GM19351 (cell line): ENCODE measurements around the gene FAM114A2.
A peak's percentile ranks its signal among the peaks of the same experiment; 100 is the strongest.

Experiments used
- ATAC-seq: cut with Tn5 transposase; IDR thresholded peaks from one replicate; pipeline ENCODE4 v1.9.1; 2021; ENCODE audit warnings: mild to moderate bottlenecking, moderate library complexity; ENCODE audit not compliant: unreplicated experiment

FAM114A2 gene

GRCh38 chr5:153988510-153988909, 50.2 kb downstream of the FAM114A2 start:
- no peak for ATAC-seq

- no peak for ATAC-seq
Observed at GRCh38 chr5:153987301-153987700, 51.4 kb downstream of the FAM114A2 start.

GRCh38 chr5:153985498-153985897, 53.2 kb downstream of the FAM114A2 start:
- no peak for ATAC-seq

GRCh38 chr5:153983885-153984284, 54.8 kb downstream of the FAM114A2 start:
- ATAC-seq, result no peak

- no peak for ATAC-seq
Observed at GRCh38 chr5:153981905-153982605, 56.7 kb downstream of the FAM114A2 start.

- no peak for ATAC-seq
Observed at GRCh38 chr5:153979028-153979783, 59.5 kb downstream of the FAM114A2 start.

- peak; percentile 3 for ATAC-seq
Observed at GRCh38 chr5:153974813-153975163, 63.9 kb downstream of the FAM114A2 start.

GRCh38 chr5:153974131-153974812, 64.4 kb downstream of the FAM114A2 start:
- peak; percentile 66 for ATAC-seq

GRCh38 chr5:153972240-153972639, 66.5 kb downstream of the FAM114A2 start:
- ATAC-seq, result no peak

GRCh38 chr5:153970496-153970895, 68.2 kb downstream of the FAM114A2 start:
- no peak for ATAC-seq

GRCh38 chr5:153969563-153969895, 69.2 kb downstream of the FAM114A2 start:
- ATAC-seq, result no peak

- ATAC-seq, result no peak
Observed at GRCh38 chr5:153968761-153969562, 69.7 kb downstream of the FAM114A2 start.

GRCh38 chr5:153964880-153965645, 73.6 kb downstream of the FAM114A2 start:
- ATAC-seq, result peak; percentile 76

GRCh38 chr5:153964191-153964879, 74.4 kb downstream of the FAM114A2 start:
- ATAC-seq, result peak; percentile 2

GRCh38 chr5:153960269-153961215, 78.2 kb downstream of the FAM114A2 start:
- no peak for ATAC-seq

GRCh38 chr5:153959134-153959957, 79.4 kb downstream of the FAM114A2 start:
- no peak for ATAC-seq

- no peak for ATAC-seq
Observed at GRCh38 chr5:153957205-153957604, 81.5 kb downstream of the FAM114A2 start.

GRCh38 chr5:153953411-153953810, 85.3 kb downstream of the FAM114A2 start:
- no peak for ATAC-seq
